Omental fat pad (tissue), 4 donors: Measurements from ENCODE around the gene GALNT17. TPM values are rescaled to one million over a fixed set of nuclear protein-coding genes. Genes with fewer than 3 reads are reported as not detected.
"Not testable (repeated sequence)": the region's sequence is repeated elsewhere in the genome, so short reads cannot be mapped to it uniquely, and the experiment has no call there.

Experiments
- ATAC-seq: fragments of 150-250 bp; one replicate; pipeline ENCODE4 v1.9.1; 2016; ENCODE audit warnings: mild to moderate bottlenecking, moderate library complexity; ENCODE audit not compliant: low FRiP score
- DNase-seq: peaks from one replicate; pipeline ENCODE4 v3.0.0-alpha.2; 2019; ENCODE audit warnings: low spot score
- total RNA-seq, 4 donors: library from RNA; depleted of rRNA; stranded (reverse); fragments of >200 nt; gene quantifications; one replicate each; pipeline ENCODE4 v1.1.0, GENCODE V29; 2016
- TF ChIP-seq, protein P1 (sequence below), 3 donors: fragments of 450-650 bp; IDR thresholded peaks; one replicate each; pipeline ENCODE4 v1.5.1; 2016 to 2017; ENCODE audit warnings: antibody characterized with exemption in 3 of 3, mild to moderate bottlenecking in 3 of 3, moderate library complexity in 2 of 3

Gene GALNT17
- total RNA-seq, 4 donors from 2014 or later: 1.6 to 12.6 (median 2.9) TPM

- DNase-seq (no peak), ATAC-seq (no peak)
- TF ChIP-seq, protein P1, sequence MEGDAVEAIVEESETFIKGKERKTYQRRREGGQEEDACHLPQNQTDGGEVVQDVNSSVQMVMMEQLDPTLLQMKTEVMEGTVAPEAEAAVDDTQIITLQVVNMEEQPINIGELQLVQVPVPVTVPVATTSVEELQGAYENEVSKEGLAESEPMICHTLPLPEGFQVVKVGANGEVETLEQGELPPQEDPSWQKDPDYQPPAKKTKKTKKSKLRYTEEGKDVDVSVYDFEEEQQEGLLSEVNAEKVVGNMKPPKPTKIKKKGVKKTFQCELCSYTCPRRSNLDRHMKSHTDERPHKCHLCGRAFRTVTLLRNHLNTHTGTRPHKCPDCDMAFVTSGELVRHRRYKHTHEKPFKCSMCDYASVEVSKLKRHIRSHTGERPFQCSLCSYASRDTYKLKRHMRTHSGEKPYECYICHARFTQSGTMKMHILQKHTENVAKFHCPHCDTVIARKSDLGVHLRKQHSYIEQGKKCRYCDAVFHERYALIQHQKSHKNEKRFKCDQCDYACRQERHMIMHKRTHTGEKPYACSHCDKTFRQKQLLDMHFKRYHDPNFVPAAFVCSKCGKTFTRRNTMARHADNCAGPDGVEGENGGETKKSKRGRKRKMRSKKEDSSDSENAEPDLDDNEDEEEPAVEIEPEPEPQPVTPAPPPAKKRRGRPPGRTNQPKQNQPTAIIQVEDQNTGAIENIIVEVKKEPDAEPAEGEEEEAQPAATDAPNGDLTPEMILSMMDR (IDR thresholded peaks at IDR 0.05): no peak
Observed at GRCh38 chr7:71186535-71187057, 54.7 kb downstream of the GALNT17 start.

DNA sequence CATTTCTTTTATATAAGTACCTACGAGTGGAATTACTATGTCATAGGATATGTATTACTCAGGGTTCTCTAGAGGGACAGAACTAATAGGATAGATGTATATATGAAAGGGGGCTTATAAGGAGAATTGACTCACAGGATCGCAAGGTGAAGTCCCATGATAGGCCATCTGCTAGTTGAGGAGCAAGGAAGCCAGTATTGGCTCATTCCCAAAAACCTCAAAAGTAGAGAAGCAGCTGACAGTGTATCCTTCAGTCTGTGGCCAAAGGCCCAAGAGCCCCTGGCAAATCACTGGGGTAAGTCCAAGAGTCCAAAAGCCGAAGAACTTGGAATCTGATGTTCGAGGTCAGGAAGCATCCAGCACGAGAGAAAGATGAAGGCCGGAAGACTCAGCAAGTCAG lies 59.8 kb downstream of the GALNT17 start:
- TF ChIP-seq, protein P1 (IDR thresholded peaks at IDR 0.05): no peak
- DNase-seq (no peak), ATAC-seq (no peak)

GRCh38 chr7:71193099-71193810 lies 61.3 kb downstream of the GALNT17 start:
- ATAC-seq (no peak), DNase-seq (no peak)
- TF ChIP-seq, protein P1 (IDR thresholded peaks at IDR 0.05): no peak

DNA sequence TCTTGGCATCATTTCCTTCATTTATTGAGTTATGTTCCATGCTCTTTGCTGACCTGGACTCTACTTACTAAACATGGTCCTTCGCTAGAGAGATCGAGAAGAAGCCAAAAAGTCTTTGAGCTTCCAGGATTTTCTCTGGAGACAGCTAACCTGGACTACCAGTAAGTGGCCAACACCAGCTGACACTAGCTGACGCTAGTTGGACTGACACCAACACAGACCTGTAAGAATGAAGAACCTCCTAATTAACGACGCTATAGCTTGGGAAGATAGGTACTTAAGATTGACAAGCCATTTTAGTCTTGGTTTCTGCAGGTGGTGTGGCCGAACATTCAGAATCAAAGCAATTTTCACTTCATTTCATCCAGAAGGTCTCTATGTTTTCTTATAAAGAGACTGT lies 66.4 kb downstream of the GALNT17 start:
- TF ChIP-seq, protein P1 (IDR thresholded peaks at IDR 0.05): no peak
- no peak for DNase-seq
- no peak for ATAC-seq

GRCh38 chr7:71198887-71199286 lies 66.9 kb downstream of the GALNT17 start:
- TF ChIP-seq, protein P1 (IDR thresholded peaks at IDR 0.05): no peak
- DNase-seq (no peak), ATAC-seq (no peak)

- ATAC-seq (no peak), DNase-seq (no peak)
- TF ChIP-seq, protein P1 (IDR thresholded peaks at IDR 0.05): no peak
Observed at GRCh38 chr7:71206184-71206583, 74.2 kb downstream of the GALNT17 start.

- DNase-seq (no peak), ATAC-seq (no peak)
- TF ChIP-seq, protein P1 (IDR thresholded peaks at IDR 0.05): no peak
Observed at GRCh38 chr7:71208881-71209280, 76.9 kb downstream of the GALNT17 start.

- DNase-seq, ATAC-seq: not testable (repeated sequence)
Observed at GRCh38 chr7:71209484-71209883, 77.5 kb downstream of the GALNT17 start.
